Measurements from ENCODE around the gene PLVAP. TPM values are rescaled to one million over a fixed set of nuclear protein-coding genes. Genes with fewer than 3 reads are reported as not detected.

PLVAP gene
- polyA plus RNA-seq, 2 of the 4 experiments (the other 2 are of a cell fraction): not detected

GRCh38 chr19:17321655-17322489, 55.3 kb downstream of the PLVAP start:
- ChIA-PET POLR2A (no interaction called here), CTCF (interaction anchor here (1.0 to 1.2 kb wide), 2 partner anchors 10 to 39 kb away, joined by 3 read pairs; no protein-coding TSS in a partner anchor)
- H3K27ac ChIP-seq: peak overlapping the region in 1 of 2 experiments; percentile 19; a peak in 2 of 6 replicates
- no peak for TF ChIP-seq HMGXB4 (CRISPR knock-in tag; IDR thresholded peaks at IDR 0.05; ENCODE audit: borderline replicate concordance)
- TF ChIP-seq NPAS2 (CRISPR knock-in tag; IDR thresholded peaks at IDR 0.05; ENCODE audit: borderline replicate concordance): no peak
- TF ChIP-seq EHMT2 (IDR thresholded peaks at IDR 0.05; ENCODE audit: low read depth): no peak
- no peak for TF ChIP-seq ATOH8 (CRISPR knock-in tag; IDR thresholded peaks at IDR 0.05; ENCODE audit: low read depth)
- TF ChIP-seq HEYL (CRISPR knock-in tag; IDR thresholded peaks at IDR 0.05): no peak
- no peak for TF ChIP-seq NFE2L2 (conservative IDR thresholded peaks at IDR 0.05; ENCODE audit: low read length)
- TF ChIP-seq ESRRA (IDR thresholded peaks at IDR 0.05; ENCODE audit: borderline replicate concordance, low read length): no peak
- ATAC-seq (peak; percentile 9 to 23; a peak in 1 of 6 replicates), DNase-seq (ENCODE audit: low read depth in 1 of 2, low spot score in 1 of 2) (no peak), FAIRE-seq (no peak)
- H3K4me3 ChIP-seq: no peak overlapping the region
- no peaks in the 10 kb centered on the region for H3K9me3 ChIP-seq
- no peak overlapping the region for H3K4me2 ChIP-seq
- H3K4me1 ChIP-seq: peaks cover 12% of the 10 kb centered on the region
- 90% methylated on average over 6 of the region's 19 CpGs for WGBS (ENCODE audit: missing lambda C conversion rate)

GRCh38 chr19:17320435-17320834, 56.7 kb downstream of the PLVAP start:
- no peak for DNase-seq (ENCODE audit: low read depth in 1 of 2, low spot score in 1 of 2)
- H3K4me1 ChIP-seq: peaks cover 16% of the 10 kb centered on the region
- H3K27ac ChIP-seq: no peak overlapping the region
- FAIRE-seq: no peak
- ChIA-PET CTCF (interaction anchor here (1.0 to 1.2 kb wide), 2 partner anchors 8 to 12 kb away, joined by 3 read pairs; no protein-coding TSS in a partner anchor), POLR2A (no interaction called here)
- no peak overlapping the region for H3K4me2 ChIP-seq
- WGBS (ENCODE audit: missing lambda C conversion rate): 86% methylated on average over 7 of the region's 11 CpGs
- H3K4me3 ChIP-seq: no peak overlapping the region
- ATAC-seq: no peak
- TF ChIP-seq NR3C1 (IDR thresholded peaks at IDR 0.05) (no peak), USF2 (IDR thresholded peaks at IDR 0.05) (no peak), RARB (CRISPR knock-in tag; IDR thresholded peaks at IDR 0.05) (no peak), FOXS1 (CRISPR knock-in tag; IDR thresholded peaks at IDR 0.05) (no peak), ZFP36 (IDR thresholded peaks at IDR 0.05; ENCODE audit: borderline replicate concordance, partially characterized antibody) (no peak), HEYL (CRISPR knock-in tag; IDR thresholded peaks at IDR 0.05) (no peak), JUN (IDR thresholded peaks at IDR 0.05) (no peak), CHD2 (IDR thresholded peaks at IDR 0.05; ENCODE audit: low read length, partially characterized antibody) (no peak), CHD4 (IDR thresholded peaks at IDR 0.05; ENCODE audit: borderline replicate concordance) (no peak), SREBF2 (IDR thresholded peaks at IDR 0.05) (no peak), PHF8 (IDR thresholded peaks at IDR 0.05; ENCODE audit: borderline replicate concordance, low read depth) (no peak), NFE2L2 (conservative IDR thresholded peaks at IDR 0.05; ENCODE audit: low read length) (no peak)
- H3K9me3 ChIP-seq: no peaks in the 10 kb centered on the region
